GM18870 (cell line): ENCODE data around the gene HJV.

ENCODE experiments used
- ATAC-seq: cut with Tn5 transposase; IDR thresholded peaks from one replicate; pipeline ENCODE4 v1.9.1; 2021; ENCODE audit warnings: moderate library complexity; ENCODE audit not compliant: unreplicated experiment

HJV gene

GRCh38 chr1:145978854-145979745 lies 42.4 kb downstream of the HJV start:
- peak; percentile 82 for ATAC-seq

GRCh38 chr1:145978471-145978853 lies 43.1 kb downstream of the HJV start:
- no peak for ATAC-seq

GRCh38 chr1:145977486-145978470 lies 43.8 kb downstream of the HJV start:
- peak; percentile 26 for ATAC-seq

GRCh38 chr1:145977016-145977415 lies 44.5 kb downstream of the HJV start:
- ATAC-seq: no peak

GRCh38 chr1:145975216-145975615 lies 46.3 kb downstream of the HJV start:
- no peak for ATAC-seq

GRCh38 chr1:145974721-145975120 lies 46.8 kb downstream of the HJV start:
- no peak for ATAC-seq

GRCh38 chr1:145972580-145972979 lies 49.0 kb downstream of the HJV start:
- ATAC-seq: no peak
